ENCODE measurements around the gene SDC3.

DNA sequence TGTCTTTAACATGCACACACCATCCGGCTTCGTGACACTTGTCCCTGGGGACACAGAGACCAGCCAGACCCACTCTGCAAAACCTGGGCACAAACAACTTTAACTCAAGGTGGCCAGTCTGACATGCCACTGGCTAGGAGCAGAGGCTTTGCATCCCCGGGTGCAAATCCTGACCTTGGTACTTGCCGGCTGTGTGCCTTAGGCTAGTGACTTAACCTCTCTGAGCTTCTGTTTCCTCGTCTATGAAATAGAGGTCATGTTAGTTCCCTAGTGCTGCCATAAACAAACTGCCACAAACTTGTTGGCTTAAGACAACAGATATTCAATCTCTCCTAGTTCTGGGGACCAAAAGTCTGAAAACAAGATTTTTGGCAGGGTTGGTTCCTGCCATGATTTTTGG is 60.4 kb downstream of the SDC3 start:
- TF ChIP-seq, protein P1, sequence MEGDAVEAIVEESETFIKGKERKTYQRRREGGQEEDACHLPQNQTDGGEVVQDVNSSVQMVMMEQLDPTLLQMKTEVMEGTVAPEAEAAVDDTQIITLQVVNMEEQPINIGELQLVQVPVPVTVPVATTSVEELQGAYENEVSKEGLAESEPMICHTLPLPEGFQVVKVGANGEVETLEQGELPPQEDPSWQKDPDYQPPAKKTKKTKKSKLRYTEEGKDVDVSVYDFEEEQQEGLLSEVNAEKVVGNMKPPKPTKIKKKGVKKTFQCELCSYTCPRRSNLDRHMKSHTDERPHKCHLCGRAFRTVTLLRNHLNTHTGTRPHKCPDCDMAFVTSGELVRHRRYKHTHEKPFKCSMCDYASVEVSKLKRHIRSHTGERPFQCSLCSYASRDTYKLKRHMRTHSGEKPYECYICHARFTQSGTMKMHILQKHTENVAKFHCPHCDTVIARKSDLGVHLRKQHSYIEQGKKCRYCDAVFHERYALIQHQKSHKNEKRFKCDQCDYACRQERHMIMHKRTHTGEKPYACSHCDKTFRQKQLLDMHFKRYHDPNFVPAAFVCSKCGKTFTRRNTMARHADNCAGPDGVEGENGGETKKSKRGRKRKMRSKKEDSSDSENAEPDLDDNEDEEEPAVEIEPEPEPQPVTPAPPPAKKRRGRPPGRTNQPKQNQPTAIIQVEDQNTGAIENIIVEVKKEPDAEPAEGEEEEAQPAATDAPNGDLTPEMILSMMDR (IDR thresholded peaks at IDR 0.05; ENCODE audit: insufficient read depth, low read depth, low read length) = no peak
- no peak for TF ChIP-seq EZH2 (IDR thresholded peaks at IDR 0.05; ENCODE audit: insufficient read depth, low read length)

Measured in astrocyte (in vitro differentiated cells and primary cell).